Measurements from ENCODE around the gene MGAT4A.
"Not testable (repeated sequence)": the region's sequence is repeated elsewhere in the genome, so short reads cannot be mapped to it uniquely, and the experiment has no call there.

MGAT4A gene

GRCh38 chr2:98604547-98604946 lies 126.4 kb downstream of the MGAT4A start:
- no peak overlapping the region for H3K4me3 ChIP-seq (ENCODE audit: low read depth, low read length)
- TF ChIP-seq CTCF (IDR thresholded peaks at IDR 0.05; ENCODE audit: low read depth, low read length) = no peak
- no peak for DNase-seq (ENCODE audit: low read depth)

DNA sequence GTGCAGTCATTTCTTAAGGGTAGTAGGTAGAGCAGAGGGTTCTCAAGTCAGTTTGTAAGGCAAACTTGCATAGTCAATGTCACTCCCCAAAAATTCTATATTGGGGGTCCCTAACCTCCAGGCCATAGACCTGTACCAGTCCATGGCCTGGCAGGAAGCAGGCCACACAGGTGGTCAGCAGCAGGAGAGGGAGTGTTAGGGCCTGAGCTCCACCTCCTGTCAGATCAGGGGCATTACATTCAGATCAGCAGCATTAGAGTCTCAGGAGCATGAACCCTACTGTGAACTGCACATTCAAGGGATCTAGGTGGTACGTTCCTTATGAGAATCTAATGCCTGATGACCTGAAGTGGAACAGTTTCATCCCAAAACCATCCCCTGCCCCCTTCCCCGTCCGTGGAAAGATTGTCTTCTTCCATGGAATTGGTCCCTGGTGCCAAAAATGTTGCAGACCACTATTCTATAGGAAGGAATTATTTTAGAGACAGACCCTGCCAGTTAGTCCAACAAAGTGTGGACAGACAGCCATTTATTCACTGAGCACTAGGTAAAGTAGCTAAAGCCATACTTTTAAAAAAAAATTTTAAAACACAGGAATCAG lies 129.3 kb downstream of the MGAT4A start:
- TF ChIP-seq MAX (IDR thresholded peaks at IDR 0.05; ENCODE audit: low read depth, low read length) (no peak), POLR2A (IDR thresholded peaks at IDR 0.05; ENCODE audit: extremely low read depth, insufficient read length) (no peak), MYC (IDR thresholded peaks at IDR 0.05; ENCODE audit: low read depth, low read length) (no peak), CTCF (IDR thresholded peaks at IDR 0.05; ENCODE audit: low read depth, low read length) (peak; percentile 70)
- no peak overlapping the region for H3K4me3 ChIP-seq (ENCODE audit: low read depth, low read length)
- peak; percentile 57 for DNase-seq (ENCODE audit: low read depth)

DNA sequence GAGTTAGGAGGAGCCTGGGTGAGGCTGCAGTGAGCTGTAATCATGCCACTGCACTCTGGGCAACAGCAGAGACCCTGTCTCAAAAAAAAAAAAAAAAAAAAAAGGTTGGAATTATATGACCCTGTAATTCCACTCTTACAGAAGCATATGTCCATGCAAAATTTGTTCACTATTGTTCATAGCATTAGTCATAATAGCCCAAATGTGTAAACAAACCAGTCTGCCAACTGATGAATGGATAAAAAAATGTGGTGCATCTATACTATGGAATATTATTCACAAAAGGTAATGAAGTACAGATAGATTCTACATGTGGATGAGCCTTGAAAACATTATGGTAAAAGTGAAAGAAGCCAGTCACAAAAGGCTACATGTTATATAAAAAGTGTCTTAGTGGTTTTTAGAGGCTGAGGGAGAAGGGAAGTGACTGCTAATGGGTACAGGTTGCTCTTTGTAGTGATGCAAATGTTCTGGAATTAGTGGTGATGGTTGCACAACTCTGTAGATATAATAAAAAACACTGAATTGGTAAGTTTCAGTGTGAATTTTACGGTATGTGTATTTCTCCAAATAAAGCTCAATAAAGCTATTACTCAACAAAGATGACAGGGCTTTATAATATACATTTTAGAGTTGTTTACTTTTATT lies 132.0 kb downstream of the MGAT4A start:
- H3K4me3 ChIP-seq (ENCODE audit: low read depth, low read length) = no peak overlapping the region
- peak; percentile 20 for DNase-seq (ENCODE audit: low read depth)
- no peak for TF ChIP-seq MAX (IDR thresholded peaks at IDR 0.05; ENCODE audit: low read depth, low read length)
- no peak for TF ChIP-seq POLR2A (IDR thresholded peaks at IDR 0.05; ENCODE audit: extremely low read depth, insufficient read length)
- no peak for TF ChIP-seq MYC (IDR thresholded peaks at IDR 0.05; ENCODE audit: low read depth, low read length)
- no peak for TF ChIP-seq CTCF (IDR thresholded peaks at IDR 0.05; ENCODE audit: low read depth, low read length)

DNA sequence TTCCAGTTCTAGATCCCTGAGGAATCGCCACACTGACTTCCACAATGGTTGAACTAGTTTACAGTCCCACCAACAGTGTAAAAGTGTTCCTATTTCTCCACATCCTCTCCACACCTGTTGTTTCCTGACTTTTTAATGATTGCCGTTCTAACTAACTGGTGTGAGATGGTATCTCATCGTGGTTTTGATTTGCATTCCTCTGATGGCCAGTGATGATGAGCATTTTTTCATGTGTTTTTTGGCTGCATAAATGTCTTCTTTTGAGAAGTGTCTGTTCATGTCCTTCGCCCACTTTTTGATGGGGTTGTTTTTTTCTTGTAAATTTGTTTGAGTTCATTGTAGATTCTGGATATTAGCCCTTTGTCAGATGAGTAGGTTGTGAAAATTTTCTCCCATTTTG lies 136.3 kb downstream of the MGAT4A start:
- not testable (repeated sequence) for DNase-seq (ENCODE audit: low read depth); H3K4me3 ChIP-seq (ENCODE audit: low read depth, low read length)

GRCh38 chr2:98592565-98592964 lies 138.4 kb downstream of the MGAT4A start:
- TF ChIP-seq CTCF (IDR thresholded peaks at IDR 0.05; ENCODE audit: low read depth, low read length) (no peak), MAX (IDR thresholded peaks at IDR 0.05; ENCODE audit: low read depth, low read length) (no peak), MYC (IDR thresholded peaks at IDR 0.05; ENCODE audit: low read depth, low read length) (no peak), POLR2A (IDR thresholded peaks at IDR 0.05; ENCODE audit: extremely low read depth, insufficient read length) (no peak)
- no peak for DNase-seq (ENCODE audit: low read depth)
- H3K4me3 ChIP-seq (ENCODE audit: low read depth, low read length) = no peak overlapping the region

- TF ChIP-seq MAX (IDR thresholded peaks at IDR 0.05; ENCODE audit: low read depth, low read length) (no peak), CTCF (IDR thresholded peaks at IDR 0.05; ENCODE audit: low read depth, low read length) (no peak), POLR2A (IDR thresholded peaks at IDR 0.05; ENCODE audit: extremely low read depth, insufficient read length) (no peak), MYC (IDR thresholded peaks at IDR 0.05; ENCODE audit: low read depth, low read length) (no peak)
- no peak overlapping the region for H3K4me3 ChIP-seq (ENCODE audit: low read depth, low read length)
- no peak for DNase-seq (ENCODE audit: low read depth)
Observed at GRCh38 chr2:98589489-98589888, 141.4 kb downstream of the MGAT4A start.
